Motor neuron (in vitro differentiated cells): ENCODE measurements around the gene INHBB. TPM values are rescaled to one million over a fixed set of nuclear protein-coding genes. Genes with fewer than 3 reads are reported as not detected.

Experiments used
- ATAC-seq, 8 experiments: fragments of 200-7000 bp; cut with Tn5 transposase; replicated peaks in 6 of 8; 2 replicates each; pipeline ENCODE4 v1.8.0; 2021; ENCODE audit warnings: mild to moderate bottlenecking in 8 of 8, moderate library complexity in 8 of 8
- H3K27ac ChIP-seq, 2 donors: fragments of 250-450 bp; sonication (Bioruptor Pico); 2 replicates each; pipeline ENCODE4 v1.9.0; 2021; ENCODE audit warnings: antibody characterized with exemption in 2 of 2, mild to moderate bottlenecking in 2 of 2, moderate library complexity in 1 of 2
- H3K4me1 ChIP-seq, 2 donors: fragments of 250-450 bp; sonication (Bioruptor Pico); replicated peaks in 1 of 2; 2 replicates each; pipeline ENCODE4 v1.6.1; 2021; ENCODE audit warnings: antibody characterized with exemption in 2 of 2, mild to moderate bottlenecking in 2 of 2, moderate library complexity in 1 of 2
- H3K4me3 ChIP-seq, 5 donors: fragments of 250-450 bp; sonication (Bioruptor Pico); 2 replicates each; pipeline ENCODE4 v1.9.0; 2021; ENCODE audit warnings: antibody characterized with exemption in 5 of 5, mild to moderate bottlenecking in 5 of 5, moderate library complexity in 4 of 5
- WGBS, 10 experiments: fragments of 450-650 bp; shearing (Covaris generic); methylation state at CpG; one replicate each; pipeline ENCODE4 v1.0.0; 2022; 5-methylcytosine and 5-hydroxymethylcytosine counted together
- in situ Hi-C, 9 experiments: fragments of 400-800 bp; cut with MboI; loops; one replicate each; pipeline ENCODE4 v1.15.0; 2021; ENCODE audit warnings: low sequenced_read_pairs in 9 of 9, low pct_unique_long_range_greater_than_20kb in 2 of 9; ENCODE audit not compliant: unreplicated experiment in 9 of 9
- total RNA-seq, 8 experiments: library from RNA; unstranded; fragments of 300-600 nt; gene quantifications; 2 replicates each; pipeline versions ENCODE4 v1.2.3 to v1.2.4, GENCODE V29; 2022

The INHBB gene
- total RNA-seq, 8 experiments from 2014 or later, result 0.09 to 14.4 (median 1.5) TPM

DNA sequence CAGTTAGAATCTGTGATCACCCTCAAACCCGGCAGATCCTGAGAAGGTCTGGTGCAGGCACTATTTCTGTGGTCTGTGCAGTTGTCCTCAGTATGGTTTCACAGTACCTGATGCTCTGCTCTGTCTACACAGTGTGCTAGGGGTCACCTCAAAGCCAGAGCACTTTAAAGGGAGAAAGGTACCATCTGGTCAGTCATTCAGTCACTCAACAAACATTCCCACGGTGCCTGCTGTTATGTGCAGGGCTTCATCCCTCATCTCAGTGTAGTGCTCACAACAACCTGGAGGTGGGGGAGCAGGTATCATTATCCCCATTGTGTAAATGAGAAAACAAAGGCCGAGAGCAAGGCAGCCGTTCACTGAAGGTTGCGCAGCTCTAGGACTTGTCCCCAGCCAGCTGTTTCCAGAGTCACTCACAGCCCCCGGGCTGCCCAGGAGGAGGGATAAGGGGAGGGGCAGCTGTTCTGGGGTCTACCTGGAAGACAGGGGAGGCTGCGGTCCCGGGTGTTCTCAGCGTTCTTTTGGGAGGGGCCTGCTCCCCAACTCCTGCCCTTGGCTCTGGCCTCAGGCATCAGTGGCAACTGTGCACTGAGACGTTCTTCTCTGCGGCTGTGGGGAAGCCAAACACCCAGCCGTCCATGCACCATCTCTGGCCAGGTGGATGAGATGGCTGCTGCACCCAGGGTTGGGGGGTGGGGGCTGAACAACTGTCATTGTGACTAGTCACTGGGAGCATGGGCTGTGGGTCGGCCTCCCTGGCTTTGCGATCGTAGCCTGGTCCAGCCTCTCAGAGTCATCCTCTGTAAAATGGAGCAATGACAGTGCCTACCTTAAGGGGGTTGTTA lies 9.2 kb downstream of the INHBB start:
- in situ Hi-C loops, result no loop called here
- H3K27ac ChIP-seq, result no peak overlapping the region
- no peak for ATAC-seq
- 56 to 100% (median 63%) methylated on average over 1 to 4 of the region's 15 CpGs; no CpG with 5 or more reads in 3 of the 10 experiments for WGBS, 10 experiments
- no peak overlapping the region for H3K4me3 ChIP-seq
- H3K4me1 ChIP-seq, result peaks cover 16 to 25% of the 10 kb centered on the region in 2 donors

DNA sequence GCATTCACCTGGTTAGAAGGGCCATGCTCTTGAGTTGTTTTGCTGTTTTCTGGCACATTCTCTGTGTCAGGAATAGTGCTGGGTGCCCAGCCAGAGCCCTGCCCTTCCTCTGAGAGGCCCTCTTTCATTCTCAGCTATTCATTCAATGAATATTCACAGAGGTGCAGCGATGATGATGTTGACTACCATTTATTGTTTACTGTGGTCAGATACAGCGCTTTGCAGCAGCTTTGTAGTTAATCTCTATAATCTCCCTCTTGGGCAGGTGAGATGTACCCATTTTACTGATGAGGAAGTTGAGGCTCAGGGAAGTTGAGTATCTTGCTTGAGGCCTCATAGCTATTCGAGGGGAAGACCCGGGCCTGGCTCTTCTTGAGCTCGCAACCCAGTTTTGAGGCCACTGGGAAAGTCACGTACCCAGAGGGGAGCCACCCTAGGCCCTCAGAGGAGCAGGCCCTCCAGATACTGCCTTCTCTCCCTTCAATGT lies 9.9 kb downstream of the INHBB start:
- Histone ChIP-seq H3K4me3 (no peak overlapping the region), H3K27ac (no peak overlapping the region), H3K4me1 (peaks cover 10 to 18% of the 10 kb centered on the region in 2 donors)
- 20% methylated on average over 1 of the region's 6 CpGs; no CpG with 5 or more reads in 9 of the 10 experiments for WGBS, 10 experiments
- ATAC-seq, result peak in 2 of 8 experiments; percentile 62 to 71
- in situ Hi-C loops, result no loop called here

DNA sequence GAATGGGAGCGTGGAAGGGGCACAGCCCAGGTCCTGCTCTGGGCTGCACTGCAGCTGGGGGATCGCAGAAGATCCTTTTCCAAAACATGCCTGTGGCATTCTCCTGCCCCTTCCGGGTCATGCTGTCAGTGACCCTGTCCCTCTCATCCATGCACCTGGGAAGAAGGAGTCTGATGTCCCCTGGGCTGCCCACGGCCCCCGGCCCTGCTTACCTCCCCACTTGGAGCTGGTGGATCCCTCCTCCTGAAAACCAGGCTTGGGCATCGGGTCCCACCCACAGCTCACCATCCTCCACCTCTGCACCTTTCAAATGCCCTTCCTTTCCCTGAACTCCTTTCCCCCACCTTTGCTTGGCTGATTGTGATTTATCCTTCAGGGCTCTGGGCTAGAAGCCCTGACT lies 11.8 kb downstream of the INHBB start:
- WGBS, 10 experiments, result 83 to 100% methylated on average over 1 to 5 of the region's 6 CpGs; no CpG with 5 or more reads in 8 of the 10 experiments
- Histone ChIP-seq H3K4me1 (peaks cover 8 to 15% of the 10 kb centered on the region in 2 donors), H3K4me3 (no peak overlapping the region), H3K27ac (no peak overlapping the region)
- in situ Hi-C loops, result no loop called here
- no peak for ATAC-seq

DNA sequence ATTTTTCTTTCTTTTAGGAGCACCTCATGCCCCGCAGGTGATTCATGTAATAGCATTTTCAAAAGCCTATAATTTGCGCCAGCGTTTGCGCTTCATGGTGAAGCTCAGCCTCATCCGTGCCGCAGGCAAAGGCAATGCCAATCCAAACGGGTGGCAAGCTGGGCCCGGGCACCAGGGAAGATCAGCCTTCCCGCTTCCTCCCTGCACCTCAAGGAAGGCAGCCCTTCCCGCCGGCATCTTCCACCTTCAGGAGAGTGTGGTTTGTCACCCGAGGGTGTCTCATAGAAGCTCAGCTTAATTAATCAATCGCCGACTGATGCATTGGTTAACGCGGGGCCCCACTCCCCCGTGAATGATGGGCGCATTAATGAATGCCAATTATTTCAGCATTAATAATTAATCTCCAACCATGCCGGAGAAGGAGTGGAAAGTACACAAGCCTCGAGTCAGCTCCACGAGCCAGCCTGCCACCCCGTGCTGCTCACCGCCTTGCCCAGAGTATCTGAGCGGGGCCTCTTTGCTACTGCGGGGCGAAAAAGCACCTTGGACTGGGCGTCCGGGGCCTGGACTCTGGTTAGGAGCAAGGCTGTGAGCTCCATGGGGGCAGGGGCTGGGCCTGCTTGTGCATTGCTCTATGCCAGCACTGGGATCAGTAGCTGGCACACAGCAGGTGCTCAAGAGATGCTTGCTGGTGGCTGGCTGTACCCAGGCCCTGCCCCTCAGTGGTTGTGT lies 13.0 kb downstream of the INHBB start:
- Histone ChIP-seq H3K27ac (no peak overlapping the region), H3K4me3 (no peak overlapping the region), H3K4me1 (peaks cover 8 to 15% of the 10 kb centered on the region in 2 donors)
- no peak for ATAC-seq
- in situ Hi-C loops, result no loop called here
- 68 to 100% (median 92%) methylated on average over 1 to 17 of the region's 28 CpGs; no CpG with 5 or more reads in 5 of the 10 experiments for WGBS, 10 experiments

DNA sequence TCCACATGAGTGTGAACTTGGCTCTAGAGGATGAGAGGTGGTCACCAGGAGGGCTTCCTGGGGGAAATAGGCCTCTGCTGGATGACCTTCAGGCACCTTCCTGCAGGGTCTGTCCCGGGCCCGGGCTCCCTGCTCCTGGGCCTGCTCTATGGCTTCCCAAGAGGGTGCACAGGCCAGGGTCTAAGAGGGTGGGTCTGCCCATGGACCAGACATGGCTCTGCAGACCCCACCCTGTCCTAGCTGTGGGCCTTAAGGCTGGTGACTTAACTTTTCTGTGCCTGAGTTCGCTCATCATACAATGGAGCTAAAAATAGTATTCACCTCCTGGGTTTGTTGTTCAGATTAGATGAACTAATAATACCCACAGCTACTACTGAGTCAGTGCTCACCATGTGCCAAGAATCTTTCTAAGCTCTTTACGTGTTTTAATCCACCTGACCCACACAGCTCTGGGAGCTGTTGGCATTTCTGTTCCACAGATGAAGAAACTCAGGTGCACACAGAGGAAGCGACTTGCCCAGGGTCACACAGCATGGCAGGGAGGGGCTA lies 14.4 kb downstream of the INHBB start:
- ATAC-seq, result no peak
- Histone ChIP-seq H3K4me1 (peaks cover 8 to 15% of the 10 kb centered on the region in 2 donors), H3K27ac (no peak overlapping the region), H3K4me3 (no peak overlapping the region)
- WGBS, 10 experiments, result 13 to 100% (median 82%) methylated on average over 1 to 4 of the region's 5 CpGs; no CpG with 5 or more reads in 4 of the 10 experiments
- in situ Hi-C loops, result no loop called here

DNA sequence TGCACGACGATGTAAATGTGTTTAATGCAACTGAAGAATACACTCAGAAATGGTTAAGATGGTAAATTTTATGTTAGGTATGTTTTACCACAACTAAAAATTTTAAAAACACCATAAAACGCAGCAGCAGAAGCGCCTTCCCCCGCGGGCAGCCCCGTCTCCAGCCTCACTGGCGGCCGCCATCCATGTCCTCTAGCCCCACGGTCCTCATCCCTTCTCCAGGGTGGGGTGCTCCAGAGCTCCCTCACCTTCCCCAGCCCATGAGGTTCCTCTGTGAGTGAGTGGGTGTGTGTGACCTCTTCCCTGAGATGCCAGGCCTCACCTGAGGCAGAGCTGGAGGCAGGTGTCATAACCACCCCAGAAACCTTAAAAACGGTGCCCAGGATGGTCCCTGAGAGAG lies 17.0 kb downstream of the INHBB start:
- Histone ChIP-seq H3K4me1 (no peaks in the 10 kb centered on the region), H3K27ac (no peak overlapping the region), H3K4me3 (no peak overlapping the region)
- ATAC-seq, result no peak
- in situ Hi-C loops, result no loop called here
- 60 to 94% (median 88%) methylated on average over 2 to 5 of the region's 11 CpGs; no CpG with 5 or more reads in 3 of the 10 experiments for WGBS, 10 experiments

DNA sequence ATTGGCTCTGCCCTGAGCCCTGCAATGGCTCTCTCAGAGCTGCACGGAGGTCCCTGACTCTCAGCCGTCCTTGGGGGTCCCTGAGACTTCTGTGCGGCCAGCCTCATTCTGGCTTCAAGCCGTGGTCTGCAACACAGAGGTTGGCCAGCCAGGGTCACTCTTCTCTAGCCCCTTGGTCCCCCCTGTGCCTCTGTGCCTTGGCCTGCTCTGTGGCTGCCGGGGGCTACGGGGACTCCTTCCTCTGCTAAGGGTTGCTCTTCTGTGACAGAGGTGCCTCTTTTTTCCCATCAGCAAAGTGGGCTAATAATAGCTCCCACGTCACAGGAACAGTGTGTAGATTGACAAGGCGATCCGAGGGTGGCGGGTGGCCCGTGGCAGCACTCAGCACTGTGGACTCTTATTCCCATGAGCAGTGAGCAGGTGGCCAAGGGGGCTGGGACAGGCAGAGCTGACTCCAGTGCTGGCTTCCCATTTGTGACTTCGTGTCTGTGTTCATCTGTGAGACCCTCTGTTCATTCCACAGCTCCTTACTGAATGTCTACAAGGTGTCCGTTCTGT lies 19.4 kb downstream of the INHBB start:
- no peak for ATAC-seq

DNA sequence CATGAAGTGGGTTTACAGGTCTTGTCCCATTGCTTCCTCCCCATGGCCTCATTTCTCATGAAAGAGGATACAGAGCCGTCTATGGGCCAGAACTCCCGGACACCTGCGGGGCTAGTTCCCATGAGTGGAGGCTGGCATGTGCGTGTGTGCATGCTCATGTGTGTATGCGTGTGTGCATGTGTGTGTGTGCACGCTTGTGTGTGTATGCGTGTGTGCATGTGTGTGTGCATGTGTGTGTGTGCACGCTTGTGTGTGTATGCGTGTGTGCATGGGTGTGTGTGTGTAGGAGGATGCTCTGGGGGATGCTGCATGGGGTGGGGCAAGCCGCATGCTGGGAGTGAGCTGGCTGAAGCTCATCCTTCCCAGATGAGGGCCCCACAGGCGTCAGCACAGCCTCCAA lies 20.8 kb downstream of the INHBB start:
- WGBS, 10 experiments, result 63 to 83% (median 70%) methylated on average over 1 to 4 of the region's 11 CpGs; no CpG with 5 or more reads in 6 of the 10 experiments
- in situ Hi-C loops, result no loop called here
- peak in 2 of 8 experiments; percentile 21 to 30 for ATAC-seq

More for the DNA sequence above, 19.4 kb downstream of the INHBB start:
- H3K27ac ChIP-seq, result no peak overlapping the region
- no peaks in the 10 kb centered on the region for H3K4me1 ChIP-seq
- in situ Hi-C loops, result no loop called here
- no peak overlapping the region for H3K4me3 ChIP-seq
- 43 to 100% (median 75%) methylated on average over 1 to 10 of the region's 13 CpGs; no CpG with 5 or more reads in 1 of the 10 experiments for WGBS, 10 experiments

DNA sequence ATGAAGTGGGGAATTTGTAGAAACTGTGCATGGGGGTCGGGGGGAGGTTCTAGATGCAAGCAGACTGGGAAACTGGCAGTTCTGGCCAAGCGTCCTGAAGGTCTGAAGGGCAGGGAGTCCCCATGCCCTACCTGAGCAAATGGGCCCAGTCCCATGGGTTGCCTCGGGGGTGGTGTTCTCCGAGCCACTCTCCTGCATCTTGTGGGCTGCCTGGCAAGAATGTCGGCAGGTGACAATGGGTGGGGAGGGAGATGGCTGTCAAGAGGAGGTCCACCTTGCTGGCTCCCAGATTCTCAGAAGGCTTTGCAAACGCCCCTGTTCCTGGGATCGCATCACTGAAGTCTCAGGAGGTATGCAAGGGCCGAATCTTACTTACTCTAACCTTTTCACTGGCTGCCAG lies 21.3 kb downstream of the INHBB start:
- in situ Hi-C loops, result no loop called here
- H3K4me1 ChIP-seq, result peaks cover 4 to 6% of the 10 kb centered on the region in 2 donors
- ATAC-seq, result no peak
- 0 to 100% (median 58%) methylated on average over 1 to 3 of the region's 8 CpGs; no CpG with 5 or more reads in 4 of the 10 experiments for WGBS, 10 experiments
- H3K27ac ChIP-seq, result no peak overlapping the region
- H3K4me3 ChIP-seq, result no peak overlapping the region

More for the DNA sequence above, 20.8 kb downstream of the INHBB start:
- peaks cover 0 to under 1% of the 10 kb centered on the region in 2 donors for H3K4me1 ChIP-seq
- no peak overlapping the region for H3K4me3 ChIP-seq
- no peak overlapping the region for H3K27ac ChIP-seq

DNA sequence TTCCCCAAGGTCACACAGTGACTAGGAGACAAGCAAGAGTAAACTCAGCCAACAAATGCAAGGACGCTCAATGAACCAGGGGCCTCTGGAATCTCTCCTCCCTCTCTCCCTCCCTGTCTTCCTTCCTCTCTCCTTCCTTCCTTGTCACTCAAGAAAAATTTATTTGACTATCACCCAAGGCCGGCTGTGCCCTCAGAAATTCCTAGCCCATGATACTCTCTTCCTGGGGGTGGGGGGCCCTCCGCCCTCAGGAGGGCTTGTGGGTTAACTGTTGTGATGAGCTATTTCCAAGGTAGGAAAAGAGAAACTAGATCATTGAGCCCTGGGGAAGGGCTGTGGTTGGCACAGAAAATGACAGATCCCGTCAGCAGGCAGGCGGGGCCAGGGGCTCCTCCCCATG lies 21.7 kb downstream of the INHBB start:
- no peak overlapping the region for H3K4me3 ChIP-seq
- H3K4me1 ChIP-seq, result peaks cover 8 to 10% of the 10 kb centered on the region in 2 donors
- peak in 1 of 8 experiments; percentile 25 for ATAC-seq
- in situ Hi-C loops, result no loop called here
- H3K27ac ChIP-seq, result no peak overlapping the region
- 20 to 100% (median 63%) methylated on average over 1 to 2 of the region's 5 CpGs; no CpG with 5 or more reads in 5 of the 10 experiments for WGBS, 10 experiments

DNA sequence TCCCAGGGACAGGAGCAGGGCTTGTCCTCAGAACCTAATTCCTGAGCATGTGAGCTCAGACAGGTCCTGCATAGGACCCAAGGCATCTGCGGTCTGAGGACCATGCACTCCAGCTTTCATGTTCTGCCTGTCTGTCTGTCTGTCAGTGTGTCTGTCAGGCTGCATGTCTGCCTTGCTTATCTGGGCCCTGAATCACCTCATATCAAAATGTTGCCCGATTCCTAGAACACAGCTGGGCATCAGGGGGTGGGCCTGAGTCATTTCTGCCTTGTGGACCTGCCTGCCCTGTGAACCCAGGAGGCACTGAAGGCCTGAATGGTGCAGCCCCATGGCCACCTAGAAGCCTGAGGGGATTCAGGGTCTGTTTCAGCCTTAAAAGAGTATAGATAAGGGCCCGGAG lies 22.1 kb downstream of the INHBB start:
- Histone ChIP-seq H3K27ac (no peak overlapping the region), H3K4me1 (peaks cover 12 to 14% of the 10 kb centered on the region in 2 donors), H3K4me3 (no peak overlapping the region)
- in situ Hi-C loops, result no loop called here
- WGBS, 10 experiments, result 100% methylated on average over 1 of the region's 3 CpGs; no CpG with 5 or more reads in 9 of the 10 experiments
- no peak for ATAC-seq

DNA sequence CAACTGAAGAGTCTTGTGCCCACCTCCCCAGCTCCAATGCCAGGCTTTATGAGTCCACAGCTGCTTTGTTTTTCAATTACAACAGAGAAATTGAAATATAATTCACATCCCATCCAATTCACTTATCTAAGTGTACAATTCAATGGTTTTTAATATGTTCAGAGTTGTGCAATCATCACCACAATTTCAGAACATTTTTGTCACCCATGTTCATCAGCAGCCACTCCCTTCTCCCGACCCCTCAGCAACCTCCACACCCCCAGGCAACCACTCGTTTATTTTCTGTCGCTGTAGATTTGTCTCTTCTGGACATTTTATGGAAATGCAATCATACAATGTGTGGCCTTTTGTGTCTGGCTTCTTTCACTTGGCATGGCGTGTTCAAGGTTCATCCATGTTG lies 23.3 kb downstream of the INHBB start:
- no peak overlapping the region for H3K4me3 ChIP-seq
- H3K4me1 ChIP-seq, result peaks cover 24 to 26% of the 10 kb centered on the region in 2 donors
- no peak for ATAC-seq
- in situ Hi-C loops, result no loop called here
- H3K27ac ChIP-seq, result no peak overlapping the region
- WGBS, 10 experiments, result 45 to 100% (median 74%) methylated on average over 2 to 4 of the region's 4 CpGs; no CpG with 5 or more reads in 2 of the 10 experiments
